NCI-H1436 treated with DMSO at 0.1 percent for 48 hours (cell line): ENCODE data around the gene GALNT10.

Experiments used
- DNase-seq: peaks from one replicate; lab custom pipeline; 2025; lab: John Stamatoyannopoulos, UW

Gene GALNT10

GRCh38 chr5:154380263-154380662, 189.7 kb downstream of the GALNT10 start:
- no peak for DNase-seq

- DNase-seq = no peak
These were observed 194.1 kb downstream of the GALNT10 start for GRCh38 chr5:154384480-154385235.

GRCh38 chr5:154385236-154385512, 194.6 kb downstream of the GALNT10 start:
- no peak for DNase-seq

GRCh38 chr5:154386952-154387629, 196.6 kb downstream of the GALNT10 start:
- DNase-seq = no peak

GRCh38 chr5:154388842-154389241, 198.3 kb downstream of the GALNT10 start:
- no peak for DNase-seq

GRCh38 chr5:154390096-154390495, 199.6 kb downstream of the GALNT10 start:
- no peak for DNase-seq

GRCh38 chr5:154390746-154391359, 200.3 kb downstream of the GALNT10 start:
- DNase-seq = no peak

GRCh38 chr5:154391788-154392187, 201.3 kb downstream of the GALNT10 start:
- no peak for DNase-seq

GRCh38 chr5:154393850-154394249, 203.3 kb downstream of the GALNT10 start:
- no peak for DNase-seq

- no peak for DNase-seq
These were observed 203.8 kb downstream of the GALNT10 start for GRCh38 chr5:154394307-154394706.

- peak; percentile 62 for DNase-seq
These were observed 205.0 kb downstream of the GALNT10 start for GRCh38 chr5:154395407-154396106.

- DNase-seq = no peak
These were observed 205.6 kb downstream of the GALNT10 start for GRCh38 chr5:154396128-154396527.

GRCh38 chr5:154397652-154398406, 207.3 kb downstream of the GALNT10 start:
- peak; percentile 24 for DNase-seq

- no peak for DNase-seq
These were observed 210.1 kb downstream of the GALNT10 start for GRCh38 chr5:154400678-154401077.

GRCh38 chr5:154401355-154401754, 210.8 kb downstream of the GALNT10 start:
- DNase-seq = no peak

GRCh38 chr5:154401931-154402330, 211.4 kb downstream of the GALNT10 start:
- no peak for DNase-seq

GRCh38 chr5:154402611-154403010, 212.1 kb downstream of the GALNT10 start:
- no peak for DNase-seq

- no peak for DNase-seq
These were observed 212.7 kb downstream of the GALNT10 start for GRCh38 chr5:154403234-154403633.

- no peak for DNase-seq
These were observed 213.3 kb downstream of the GALNT10 start for GRCh38 chr5:154403776-154404387.

GRCh38 chr5:154405078-154405792, 214.7 kb downstream of the GALNT10 start:
- peak; percentile 18 for DNase-seq

- DNase-seq = no peak
These were observed 215.7 kb downstream of the GALNT10 start for GRCh38 chr5:154406231-154406630.
